GM21529 (cell line): Measurements from ENCODE around the gene AEBP1.

Experiments used
- ATAC-seq: cut with Tn5 transposase; IDR thresholded peaks from one replicate; pipeline ENCODE4 v1.9.1; 2021; ENCODE audit not compliant: unreplicated experiment

The AEBP1 gene

GRCh38 chr7:44153948-44154335 lies 49.8 kb downstream of the AEBP1 start:
- ATAC-seq = no peak

- no peak for ATAC-seq
Measured at GRCh38 chr7:44154703-44155102, 50.6 kb downstream of the AEBP1 start.

- ATAC-seq = no peak
Measured at GRCh38 chr7:44155191-44156185, 51.3 kb downstream of the AEBP1 start.

GRCh38 chr7:44156453-44157010 lies 52.4 kb downstream of the AEBP1 start:
- ATAC-seq = no peak

GRCh38 chr7:44157116-44158080 lies 53.3 kb downstream of the AEBP1 start:
- no peak for ATAC-seq

GRCh38 chr7:44158096-44158872 lies 54.1 kb downstream of the AEBP1 start:
- ATAC-seq = no peak

- no peak for ATAC-seq
Measured at GRCh38 chr7:44158873-44159631, 54.9 kb downstream of the AEBP1 start.

GRCh38 chr7:44159824-44160630 lies 55.9 kb downstream of the AEBP1 start:
- no peak for ATAC-seq

- ATAC-seq = no peak
Measured at GRCh38 chr7:44161371-44161770, 57.2 kb downstream of the AEBP1 start.

GRCh38 chr7:44162179-44162578 lies 58.0 kb downstream of the AEBP1 start:
- ATAC-seq = no peak

GRCh38 chr7:44162785-44163395 lies 58.7 kb downstream of the AEBP1 start:
- no peak for ATAC-seq

- no peak for ATAC-seq
Measured at GRCh38 chr7:44163591-44163990, 59.4 kb downstream of the AEBP1 start.
